Astrocyte of the cerebellum (primary cell): ENCODE results near the gene FXN.
A peak's percentile ranks its signal among the peaks of the same experiment; 100 is the strongest.
"Not testable (repeated sequence)": the region's sequence is repeated elsewhere in the genome, so short reads cannot be mapped to it uniquely, and the experiment has no call there.

Source experiments
- DNase-seq: peaks from one replicate; pipeline ENCODE4 v3.0.0-alpha.2; 2011; ENCODE audit warnings: low read depth
- H3K4me3 ChIP-seq: 2 replicates; pipeline ENCODE4 v1.5.1; 2011; ENCODE audit warnings: mild to moderate bottlenecking, low read depth, low read length, moderate library complexity
- in situ Hi-C: cut with HindIII; loops from 2 replicates; pipeline ENCODE4 v1.10.0; 2017; ENCODE audit warnings: low sequenced_read_pairs
- TF ChIP-seq, protein P1 (sequence below): IDR thresholded peaks from 2 replicates; pipeline ENCODE4 v1.5.1; 2012; ENCODE audit warnings: low read length, low read depth, moderate library complexity, mild to moderate bottlenecking; ENCODE audit errors: missing control alignments

FXN gene

DNA sequence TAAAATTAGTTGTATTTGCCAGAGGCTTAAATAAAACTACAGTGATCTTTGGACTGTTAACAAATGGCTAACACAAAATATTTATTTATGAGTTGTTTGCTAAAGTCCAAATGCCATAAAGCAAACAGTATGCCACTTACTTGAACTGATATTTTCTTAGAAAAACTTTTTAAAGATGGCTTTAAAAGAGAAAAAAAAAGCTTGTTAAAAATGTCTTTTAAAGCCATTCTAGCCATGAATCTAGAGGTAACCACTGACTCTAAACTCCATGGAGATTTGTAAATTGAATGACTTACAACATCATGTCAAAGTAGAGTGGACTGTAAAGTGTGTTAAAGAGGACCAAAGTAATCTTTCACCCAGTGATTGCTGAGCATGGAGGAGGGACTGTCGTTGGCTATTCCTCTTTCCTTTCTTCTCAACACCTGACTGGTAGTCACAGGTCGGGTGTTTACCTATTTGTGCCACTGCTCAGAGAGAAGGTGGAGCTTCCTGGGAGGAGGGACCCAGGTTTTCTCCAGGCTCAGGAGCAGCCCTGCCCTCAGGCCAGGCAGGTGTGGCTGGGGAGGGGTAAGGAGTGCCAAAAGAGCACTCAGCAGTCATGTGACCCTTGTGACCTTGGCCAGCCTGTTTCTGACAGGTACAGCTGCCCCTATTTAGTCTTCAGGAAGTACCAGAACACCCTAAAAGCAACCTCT, 69.4 kb downstream of the FXN start:
- no peak for DNase-seq
- TF ChIP-seq, protein P1, sequence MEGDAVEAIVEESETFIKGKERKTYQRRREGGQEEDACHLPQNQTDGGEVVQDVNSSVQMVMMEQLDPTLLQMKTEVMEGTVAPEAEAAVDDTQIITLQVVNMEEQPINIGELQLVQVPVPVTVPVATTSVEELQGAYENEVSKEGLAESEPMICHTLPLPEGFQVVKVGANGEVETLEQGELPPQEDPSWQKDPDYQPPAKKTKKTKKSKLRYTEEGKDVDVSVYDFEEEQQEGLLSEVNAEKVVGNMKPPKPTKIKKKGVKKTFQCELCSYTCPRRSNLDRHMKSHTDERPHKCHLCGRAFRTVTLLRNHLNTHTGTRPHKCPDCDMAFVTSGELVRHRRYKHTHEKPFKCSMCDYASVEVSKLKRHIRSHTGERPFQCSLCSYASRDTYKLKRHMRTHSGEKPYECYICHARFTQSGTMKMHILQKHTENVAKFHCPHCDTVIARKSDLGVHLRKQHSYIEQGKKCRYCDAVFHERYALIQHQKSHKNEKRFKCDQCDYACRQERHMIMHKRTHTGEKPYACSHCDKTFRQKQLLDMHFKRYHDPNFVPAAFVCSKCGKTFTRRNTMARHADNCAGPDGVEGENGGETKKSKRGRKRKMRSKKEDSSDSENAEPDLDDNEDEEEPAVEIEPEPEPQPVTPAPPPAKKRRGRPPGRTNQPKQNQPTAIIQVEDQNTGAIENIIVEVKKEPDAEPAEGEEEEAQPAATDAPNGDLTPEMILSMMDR: no peak
- no peak overlapping the region for H3K4me3 ChIP-seq
- in situ Hi-C loops: no loop called here

DNA sequence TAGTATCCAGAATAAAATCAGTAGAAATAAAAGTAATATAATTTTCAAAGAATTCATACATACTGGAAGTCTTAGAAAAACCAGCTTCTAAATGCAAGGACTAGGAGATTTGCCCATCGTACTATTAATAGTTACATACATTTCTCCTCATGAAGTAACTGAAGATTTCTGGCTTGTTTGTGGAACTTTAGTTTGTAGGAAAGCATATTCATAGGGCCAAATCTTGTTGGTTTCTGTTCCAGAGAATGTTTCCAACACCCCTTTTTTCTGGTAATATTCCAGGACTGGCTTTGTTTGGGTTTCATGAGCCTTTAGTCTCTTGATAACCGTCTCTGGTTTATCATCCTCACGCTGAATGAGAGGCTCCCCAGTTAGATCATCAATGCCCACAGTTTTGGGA, 72.2 kb downstream of the FXN start:
- in situ Hi-C loops: no loop called here
- H3K4me3 ChIP-seq: no peak overlapping the region
- no peak for DNase-seq
- TF ChIP-seq, protein P1: no peak

DNA sequence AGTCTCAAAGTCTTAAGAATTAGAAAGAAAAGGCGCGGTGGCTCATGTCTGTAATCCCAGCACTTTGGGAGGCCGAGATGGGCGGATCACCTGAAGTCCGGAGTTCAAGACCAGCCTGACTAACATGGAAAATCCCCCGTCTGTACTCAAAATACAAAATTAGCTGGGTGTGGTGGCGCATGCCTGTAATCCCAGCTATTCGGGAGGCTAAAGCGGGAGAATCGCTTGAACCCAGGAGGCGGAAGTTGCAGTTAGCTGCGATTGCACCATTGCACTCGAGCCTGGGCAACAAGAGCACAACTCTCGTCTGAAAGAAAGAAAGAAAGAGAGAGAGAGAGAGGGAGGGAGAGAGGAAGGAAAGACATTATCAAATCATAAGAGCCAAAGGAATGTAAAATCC, 73.2 kb downstream of the FXN start:
- DNase-seq, H3K4me3 ChIP-seq, in situ Hi-C loops: not testable (repeated sequence)

GRCh38 chr9:69109152-69109551, 73.6 kb downstream of the FXN start:
- no peak overlapping the region for H3K4me3 ChIP-seq
- in situ Hi-C loops: no loop called here
- DNase-seq: no peak
- TF ChIP-seq, protein P1: no peak

GRCh38 chr9:69112646-69113045, 77.1 kb downstream of the FXN start:
- DNase-seq, in situ Hi-C loops, H3K4me3 ChIP-seq: not testable (repeated sequence)

DNA sequence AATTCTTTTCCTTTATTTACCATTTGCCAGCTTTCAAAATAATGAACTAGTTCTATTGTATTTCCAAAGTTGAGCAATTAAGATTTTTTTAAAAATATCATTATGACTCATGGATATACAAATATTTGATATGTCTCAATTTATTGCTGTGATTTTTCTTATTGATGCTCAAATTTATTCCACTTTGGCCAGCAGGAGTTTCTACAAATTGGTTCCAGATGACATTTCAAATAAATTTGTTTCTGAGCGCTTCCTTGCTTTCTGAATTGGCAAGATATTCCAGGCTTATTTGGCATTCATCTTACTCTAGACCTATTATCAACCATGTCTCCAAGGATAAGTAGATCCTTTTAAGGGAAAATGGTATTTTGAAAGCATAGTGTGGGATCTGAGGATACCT, 80.1 kb downstream of the FXN start:
- TF ChIP-seq, protein P1: no peak
- H3K4me3 ChIP-seq: no peak overlapping the region
- DNase-seq: peak; percentile 11
- in situ Hi-C loops: no loop called here

DNA sequence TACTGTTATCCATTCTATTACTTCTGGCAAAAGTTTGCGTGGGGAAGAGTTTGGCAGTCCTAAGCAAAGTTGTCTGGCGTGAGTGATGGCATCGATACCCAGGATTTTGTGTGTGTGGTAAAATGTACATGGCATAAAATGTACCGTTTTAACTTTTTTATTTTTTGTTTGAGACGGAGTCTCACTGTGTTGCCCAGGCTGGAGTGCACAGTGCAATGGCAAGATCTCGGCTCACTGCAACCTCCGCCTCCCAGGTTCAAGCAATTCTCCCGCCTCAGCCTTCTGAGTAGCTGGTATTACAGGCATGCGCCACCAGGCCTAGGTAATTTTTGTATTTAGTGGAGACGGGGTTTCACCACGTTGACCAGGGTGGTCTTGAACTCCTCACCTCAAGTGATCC, 83.1 kb downstream of the FXN start:
- in situ Hi-C loops: no loop called here
- DNase-seq: no peak
- H3K4me3 ChIP-seq: no peak overlapping the region
- TF ChIP-seq, protein P1: no peak
